DOHH2 (cell line): ENCODE measurements around the gene SURF1.

Experiments used
- CTCF ChIP-seq: fragments of 200-600 bp; sonication (generic); IDR thresholded peaks from one replicate; pipeline ENCODE4 v1.5.1; 2014; ENCODE audit warnings: antibody characterized with exemption, mild to moderate bottlenecking, low read depth, low read length; ENCODE audit not compliant: poor library complexity, severe bottlenecking
- EZH2phosphoT487 ChIP-seq: fragments of 200-600 bp; sonication (generic); IDR thresholded peaks from 2 replicates; pipeline ENCODE4 v1.6.1; 2017; ENCODE audit warnings: borderline replicate concordance, mild to moderate bottlenecking, antibody characterized with exemption, low read length, moderate library complexity, mixed read lengths

DNA sequence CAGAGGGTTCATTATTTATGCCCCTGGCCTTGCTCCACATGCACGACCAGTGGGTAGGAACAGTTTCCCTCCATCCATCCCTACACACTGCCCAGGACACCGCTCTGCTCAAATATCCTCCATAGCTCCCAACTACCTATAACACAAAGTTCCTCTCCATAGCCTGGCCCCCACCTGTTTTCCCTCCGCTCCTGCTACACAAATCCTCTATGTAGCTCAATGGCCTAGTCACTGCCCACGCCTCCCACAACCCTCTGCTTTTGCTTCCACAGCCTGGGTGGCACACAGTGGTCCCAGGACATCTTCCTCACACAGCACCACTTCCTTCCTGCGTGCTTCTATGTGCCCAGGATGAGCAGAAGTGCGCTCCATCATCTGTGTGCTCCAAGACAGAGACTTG is 41.1 kb upstream of the SURF1 start:
- TF ChIP-seq CTCF = no peak
- no peak for TF ChIP-seq EZH2phosphoT487
